GM19395 (cell line): ENCODE measurements around the gene LAMB3.
A peak's percentile ranks its signal among the peaks of the same experiment; 100 is the strongest.

ENCODE experiments used
- ATAC-seq: cut with Tn5 transposase; IDR thresholded peaks from one replicate; pipeline ENCODE4 v1.9.1; 2021; ENCODE audit warnings: mild to moderate bottlenecking, moderate library complexity; ENCODE audit not compliant: unreplicated experiment

Gene LAMB3

GRCh38 chr1:209569455-209570207 lies 82.6 kb downstream of the LAMB3 start:
- peak; percentile 56 for ATAC-seq

GRCh38 chr1:209567698-209568175 lies 84.5 kb downstream of the LAMB3 start:
- no peak for ATAC-seq

GRCh38 chr1:209565759-209566678 lies 86.2 kb downstream of the LAMB3 start:
- ATAC-seq, result peak; percentile 91
